ENCODE data around the gene ZDHHC6. TPM values are rescaled to one million over a fixed set of nuclear protein-coding genes. Genes with fewer than 3 reads are reported as not detected.

Gene ZDHHC6
- total RNA-seq, 1 donor from 2014 or later = 24.8 TPM

- no peak for DNase-seq (ENCODE audit: low read depth)
- peaks cover 16% of the 10 kb centered on the region for H3K4me1 Mint-ChIP-seq (ENCODE audit: low read depth, unreplicated experiment)
- no peak overlapping the region for H3K4me3 ChIP-seq (ENCODE audit: insufficient read depth, low read depth, low read length)
These were observed 62.6 kb downstream of the ZDHHC6 start for GRCh38 chr10:112384141-112384540.

GRCh38 chr10:112383325-112383724, 63.4 kb downstream of the ZDHHC6 start:
- peaks cover 16% of the 10 kb centered on the region for H3K4me1 Mint-ChIP-seq (ENCODE audit: low read depth, unreplicated experiment)
- Histone ChIP-seq H3K4me2 (ENCODE audit: low read length) (peak overlapping the region; percentile 53), H3K36me3 (ENCODE audit: insufficient read depth, low read length) (no peaks in the 10 kb centered on the region), H3K9me3 (ENCODE audit: insufficient read depth, low read depth, low read length) (no peaks in the 10 kb centered on the region), H2AFZ (ENCODE audit: low read depth, low read length) (no peak overlapping the region), H4K20me1 (ENCODE audit: insufficient read depth, low read length) (no peaks in the 10 kb centered on the region), H3K79me2 (ENCODE audit: insufficient read depth, low read length) (no peaks in the 10 kb centered on the region), H3K4me3 (ENCODE audit: insufficient read depth, low read depth, low read length) (no peak overlapping the region), H3K27ac (ENCODE audit: low read depth, low read length) (no peak overlapping the region), H3K4me1 (ENCODE audit: insufficient read depth, low read length) (peaks cover 13% of the 10 kb centered on the region), H3K27me3 (ENCODE audit: insufficient read depth, low read length) (no peaks in the 10 kb centered on the region), H3K9ac (ENCODE audit: low read length) (no peak overlapping the region)
- no peak for FAIRE-seq
- H3K4me3 Mint-ChIP-seq (ENCODE audit: unreplicated experiment) = no peak overlapping the region
- TF ChIP-seq CTCF (IDR thresholded peaks at IDR 0.05; ENCODE audit: insufficient read depth, low read depth, low read length) (no peak), EZH2 (IDR thresholded peaks at IDR 0.05; ENCODE audit: insufficient read depth, low read length) (no peak)
- DNase-seq (ENCODE audit: low read depth) = peak; percentile 65
- H3K9me3 Mint-ChIP-seq (ENCODE audit: unreplicated experiment) = peaks cover 3% of the 10 kb centered on the region
- peaks cover 2% of the 10 kb centered on the region for H3K27me3 Mint-ChIP-seq (ENCODE audit: low read depth, unreplicated experiment)
- no peak overlapping the region for H3K27ac Mint-ChIP-seq (ENCODE audit: unreplicated experiment)
- no peaks in the 10 kb centered on the region for H3K36me3 Mint-ChIP-seq (ENCODE audit: low read depth, unreplicated experiment)

More at GRCh38 chr10:112384141-112384540, 62.6 kb downstream of the ZDHHC6 start:
- no peak for FAIRE-seq
- no peaks in the 10 kb centered on the region for H3K9me3 ChIP-seq (ENCODE audit: insufficient read depth, low read depth, low read length)
- H2AFZ ChIP-seq (ENCODE audit: low read depth, low read length) = no peak overlapping the region
- no peak overlapping the region for H3K4me2 ChIP-seq (ENCODE audit: low read length)
- TF ChIP-seq CTCF (IDR thresholded peaks at IDR 0.05; ENCODE audit: insufficient read depth, low read depth, low read length) (no peak), EZH2 (IDR thresholded peaks at IDR 0.05; ENCODE audit: insufficient read depth, low read length) (no peak)
- Mint-ChIP-seq H3K36me3 (ENCODE audit: low read depth, unreplicated experiment) (peaks cover 2% of the 10 kb centered on the region), H3K9me3 (ENCODE audit: unreplicated experiment) (peaks cover 3% of the 10 kb centered on the region), H3K4me3 (ENCODE audit: unreplicated experiment) (no peak overlapping the region), H3K27ac (ENCODE audit: unreplicated experiment) (no peak overlapping the region), H3K27me3 (ENCODE audit: low read depth, unreplicated experiment) (peaks cover 2% of the 10 kb centered on the region)
- H3K4me1 ChIP-seq (ENCODE audit: insufficient read depth, low read length) = peaks cover 14% of the 10 kb centered on the region
- H3K27me3 ChIP-seq (ENCODE audit: insufficient read depth, low read length) = no peaks in the 10 kb centered on the region
- no peaks in the 10 kb centered on the region for H3K36me3 ChIP-seq (ENCODE audit: insufficient read depth, low read length)
- H3K9ac ChIP-seq (ENCODE audit: low read length) = no peak overlapping the region
- H4K20me1 ChIP-seq (ENCODE audit: insufficient read depth, low read length) = no peaks in the 10 kb centered on the region
- H3K27ac ChIP-seq (ENCODE audit: low read depth, low read length) = no peak overlapping the region
- no peaks in the 10 kb centered on the region for H3K79me2 ChIP-seq (ENCODE audit: insufficient read depth, low read length)

GRCh38 chr10:112382515-112383235, 64.0 kb downstream of the ZDHHC6 start:
- FAIRE-seq (no peak), DNase-seq (ENCODE audit: low read depth) (no peak)
- Histone ChIP-seq H3K4me2 (ENCODE audit: low read length) (no peak overlapping the region), H3K27ac (ENCODE audit: low read depth, low read length) (no peak overlapping the region), H3K27me3 (ENCODE audit: insufficient read depth, low read length) (no peaks in the 10 kb centered on the region), H4K20me1 (ENCODE audit: insufficient read depth, low read length) (no peaks in the 10 kb centered on the region), H2AFZ (ENCODE audit: low read depth, low read length) (no peak overlapping the region), H3K4me1 (ENCODE audit: insufficient read depth, low read length) (peaks cover 13% of the 10 kb centered on the region), H3K9ac (ENCODE audit: low read length) (no peak overlapping the region), H3K79me2 (ENCODE audit: insufficient read depth, low read length) (no peaks in the 10 kb centered on the region), H3K9me3 (ENCODE audit: insufficient read depth, low read depth, low read length) (no peaks in the 10 kb centered on the region), H3K36me3 (ENCODE audit: insufficient read depth, low read length) (no peaks in the 10 kb centered on the region), H3K4me3 (ENCODE audit: insufficient read depth, low read depth, low read length) (no peak overlapping the region)
- TF ChIP-seq EZH2 (IDR thresholded peaks at IDR 0.05; ENCODE audit: insufficient read depth, low read length) (no peak), CTCF (IDR thresholded peaks at IDR 0.05; ENCODE audit: insufficient read depth, low read depth, low read length) (no peak)
- H3K27me3 Mint-ChIP-seq (ENCODE audit: low read depth, unreplicated experiment) = peaks cover 2% of the 10 kb centered on the region
- H3K36me3 Mint-ChIP-seq (ENCODE audit: low read depth, unreplicated experiment) = no peaks in the 10 kb centered on the region
- H3K4me1 Mint-ChIP-seq (ENCODE audit: low read depth, unreplicated experiment) = peaks cover 16% of the 10 kb centered on the region
- H3K27ac Mint-ChIP-seq (ENCODE audit: unreplicated experiment) = no peak overlapping the region
- peaks cover 3% of the 10 kb centered on the region for H3K9me3 Mint-ChIP-seq (ENCODE audit: unreplicated experiment)
- H3K4me3 Mint-ChIP-seq (ENCODE audit: unreplicated experiment) = no peak overlapping the region
